T-helper 2 cell (primary cell): ENCODE measurements around the gene ADAMTS3.

Experiments used
- DNase-seq, 5 experiments: peaks; one replicate each; pipeline versions ENCODE4 v3.0.0 to v3.0.0-alpha.2; 2012 to 2022

The ADAMTS3 gene

GRCh38 chr4:72394012-72394663, 174.9 kb downstream of the ADAMTS3 start:
- no peak for DNase-seq

DNA sequence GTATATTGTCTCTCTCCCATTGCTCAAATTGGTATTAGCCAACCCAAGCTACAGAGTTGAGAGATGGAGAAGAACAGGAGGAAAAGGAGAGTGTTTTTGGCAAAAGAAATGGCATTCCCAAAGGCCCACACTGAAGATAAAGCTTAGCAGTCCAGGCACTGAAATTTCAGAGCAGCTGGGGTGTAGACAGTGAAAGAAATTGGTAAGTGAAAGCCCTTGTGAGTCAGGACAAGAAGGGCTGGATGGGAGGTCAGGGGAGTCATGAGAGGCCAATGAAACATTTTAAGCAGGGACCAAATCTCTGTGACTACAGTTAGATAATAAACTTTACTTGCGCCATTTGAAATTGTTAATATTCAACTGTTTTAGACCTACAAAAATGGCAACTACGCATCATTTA, 177.7 kb downstream of the ADAMTS3 start:
- no peak for DNase-seq

- DNase-seq, result no peak
Measured at GRCh38 chr4:72390409-72390808, 178.6 kb downstream of the ADAMTS3 start.

- DNase-seq, result no peak
Measured at GRCh38 chr4:72388521-72388920, 180.5 kb downstream of the ADAMTS3 start.

DNA sequence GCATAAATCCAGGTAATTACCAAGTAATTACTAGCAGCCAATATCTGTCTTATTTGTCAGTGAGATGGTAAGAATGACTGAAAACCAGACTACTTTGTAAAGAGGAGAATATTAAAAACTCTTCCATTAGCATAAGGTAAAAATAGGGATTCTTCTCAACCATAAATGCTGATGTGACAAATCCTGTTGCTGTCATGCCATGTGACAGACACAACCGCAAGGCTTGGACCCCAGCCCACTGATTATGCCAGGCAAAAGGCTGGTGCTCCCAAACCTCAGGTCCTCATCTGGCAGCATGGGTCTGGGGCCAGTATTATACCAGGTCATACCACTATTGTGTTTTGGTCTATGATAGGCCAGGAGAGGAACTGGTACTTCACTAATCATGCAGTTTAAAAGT, 181.1 kb downstream of the ADAMTS3 start:
- DNase-seq, result no peak

DNA sequence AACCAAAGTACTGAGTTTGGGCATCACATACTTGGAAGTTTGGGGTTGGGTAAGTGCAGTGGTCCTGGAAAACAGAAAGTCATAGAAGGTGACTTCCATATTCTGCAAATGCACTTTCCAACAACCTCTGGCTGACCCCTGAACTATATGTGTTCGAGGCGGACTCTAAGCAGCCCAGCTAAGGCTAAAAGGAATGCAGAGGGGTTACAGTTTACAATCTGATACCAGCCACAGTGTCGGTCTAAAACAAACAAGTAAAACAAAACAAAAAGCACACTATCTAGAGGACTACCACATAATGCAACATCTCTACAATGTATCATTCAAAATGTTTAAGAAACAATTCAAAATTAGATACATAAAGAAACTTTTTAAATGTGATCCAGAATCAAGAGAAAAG, 185.6 kb downstream of the ADAMTS3 start:
- no peak for DNase-seq

DNA sequence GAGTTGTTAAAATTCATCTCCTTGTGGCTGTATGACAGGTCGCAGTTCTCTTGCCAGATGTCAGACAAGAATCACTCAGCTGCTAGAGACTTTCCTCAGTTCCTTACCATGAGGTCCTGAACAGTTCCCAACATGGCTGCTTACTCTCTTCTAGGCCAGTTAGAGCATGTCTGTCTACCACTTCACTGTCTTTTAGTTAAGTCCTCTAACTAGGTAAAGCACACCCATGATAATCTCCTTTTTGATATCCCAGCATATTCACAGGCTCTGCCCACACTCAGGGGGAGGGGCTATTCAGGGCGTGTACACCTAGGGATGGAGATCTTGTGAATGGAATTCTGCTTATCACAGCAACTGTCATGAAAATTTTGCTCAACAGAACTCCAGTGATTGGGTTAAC, 190.1 kb downstream of the ADAMTS3 start:
- DNase-seq, result no peak

DNA sequence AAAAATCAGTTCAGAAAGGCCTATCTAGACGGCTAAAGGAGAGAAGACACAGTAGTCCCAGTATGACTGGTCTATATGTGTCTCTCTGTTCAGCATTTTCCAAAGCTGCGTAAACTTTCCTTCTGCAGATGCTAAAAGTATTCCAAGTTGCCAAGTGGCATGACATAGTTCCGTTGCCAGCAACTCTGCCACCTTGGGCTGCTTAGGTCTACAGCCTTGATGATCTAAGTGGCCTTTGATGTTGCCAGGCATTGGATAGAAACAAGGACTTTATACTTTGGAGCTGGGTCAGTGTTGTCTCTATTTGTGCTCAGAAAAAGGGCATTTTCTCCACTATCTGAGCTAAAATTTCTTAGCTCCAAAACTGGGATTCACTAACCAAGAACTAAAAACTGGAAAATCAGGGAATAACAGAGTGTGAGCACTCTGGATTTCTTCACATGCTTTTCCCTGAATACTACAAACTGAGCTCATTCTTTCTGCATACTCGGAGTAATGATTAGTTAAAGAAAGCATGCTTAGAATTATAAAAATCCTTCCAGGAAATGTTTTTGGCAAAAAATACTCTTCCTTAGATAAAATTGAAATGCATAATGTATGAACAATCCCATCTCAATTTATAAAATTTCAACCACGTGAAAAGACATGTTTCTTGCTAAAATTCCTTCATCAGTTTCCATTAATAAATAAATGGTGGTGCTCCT, 191.4 kb downstream of the ADAMTS3 start:
- no peak for DNase-seq

DNA sequence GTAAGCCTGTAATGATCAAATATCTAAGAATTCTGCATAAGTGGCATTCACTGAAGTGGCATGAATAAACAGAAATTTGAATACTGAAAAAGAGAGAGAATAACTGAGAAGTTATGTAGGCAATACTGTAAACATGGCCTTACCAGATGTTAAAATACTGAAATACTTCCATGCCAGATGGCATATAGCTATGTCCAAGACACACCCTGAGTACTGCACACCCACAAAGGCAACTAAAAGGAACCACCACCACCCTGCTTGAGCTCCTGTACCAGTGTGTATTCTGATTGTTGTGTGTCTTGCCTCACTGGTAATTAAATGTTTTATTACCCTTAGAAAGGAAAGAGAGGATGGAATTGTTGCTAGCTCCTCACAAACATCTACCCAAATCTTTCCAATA, 192.1 kb downstream of the ADAMTS3 start:
- no peak for DNase-seq

- no peak for DNase-seq
Measured at GRCh38 chr4:72375073-72375736, 193.8 kb downstream of the ADAMTS3 start.

DNA sequence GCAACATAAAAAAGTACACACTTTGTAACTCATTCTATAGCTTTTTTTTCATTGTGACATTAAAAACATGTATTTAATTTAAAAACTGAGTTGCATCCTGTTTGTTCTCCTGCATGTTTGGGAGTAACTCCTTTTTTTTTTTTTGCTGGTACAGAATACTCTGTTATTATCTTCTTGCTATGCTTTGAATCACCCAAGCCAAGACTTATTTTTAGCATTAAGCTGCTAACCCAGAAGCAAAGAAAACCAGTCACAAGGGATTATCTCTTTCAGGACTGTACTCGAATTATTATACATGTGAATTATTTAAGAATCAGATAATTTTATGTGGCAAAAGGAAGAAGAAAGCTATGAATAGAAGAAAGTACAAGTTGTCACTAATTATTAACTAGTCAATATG, 194.9 kb downstream of the ADAMTS3 start:
- no peak for DNase-seq

GRCh38 chr4:72366601-72367000, 202.4 kb downstream of the ADAMTS3 start:
- no peak for DNase-seq

- no peak for DNase-seq
Measured at GRCh38 chr4:72365981-72366380, 203.0 kb downstream of the ADAMTS3 start.

DNA sequence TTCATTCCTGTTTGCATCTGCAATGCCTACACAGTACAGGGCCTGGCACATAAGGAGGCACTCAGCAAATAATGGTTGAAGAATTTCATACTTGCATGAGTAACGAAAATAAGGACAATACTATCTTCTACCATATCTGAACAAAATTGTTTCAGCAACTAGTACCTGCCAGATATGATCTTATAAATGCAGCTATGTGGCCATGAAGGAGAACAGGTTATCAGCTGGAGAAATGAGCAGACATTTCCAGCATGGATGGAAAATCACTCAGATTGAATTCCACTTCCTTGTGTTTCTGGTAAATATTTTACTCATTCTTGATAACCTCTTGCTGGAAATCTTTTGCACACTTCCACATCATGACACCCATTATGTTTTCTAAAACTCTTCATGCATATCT, 204.0 kb downstream of the ADAMTS3 start:
- DNase-seq, result no peak

DNA sequence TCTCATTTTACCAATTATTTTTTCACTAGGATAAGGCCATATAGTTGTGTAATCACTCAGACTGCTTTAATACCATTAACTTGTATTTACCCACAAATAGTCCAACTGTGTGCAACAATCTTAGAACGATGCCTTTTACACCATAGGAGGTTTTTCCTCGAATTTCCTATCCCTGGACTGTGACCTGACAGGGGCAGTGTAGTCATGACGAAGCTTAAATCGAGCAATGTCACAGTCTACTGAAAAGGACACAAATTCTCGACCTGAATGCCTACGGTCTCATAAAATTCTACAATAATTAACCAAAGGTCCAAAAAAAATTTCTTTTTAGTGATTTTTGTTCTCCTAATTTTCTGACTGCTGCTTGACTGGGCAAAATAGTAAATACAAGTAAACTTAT, 208.9 kb downstream of the ADAMTS3 start:
- DNase-seq, result no peak

DNA sequence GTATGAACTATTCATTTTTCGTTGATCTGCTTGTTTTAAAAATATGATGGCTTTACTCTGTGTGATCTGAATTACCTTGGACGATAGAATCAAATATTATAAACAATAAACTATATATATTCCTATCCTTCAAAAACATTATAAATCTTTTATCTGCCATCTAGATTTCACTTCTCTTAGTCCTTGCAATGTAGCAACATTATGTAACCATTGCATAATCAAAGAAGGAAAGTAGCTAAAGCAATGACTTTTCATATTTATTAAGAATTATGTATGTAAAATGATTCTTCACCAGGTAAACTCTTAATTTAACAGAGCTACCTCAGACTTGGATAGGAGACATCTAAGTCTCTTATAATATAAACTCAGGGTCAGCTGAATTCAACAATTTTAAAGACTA, 210.5 kb downstream of the ADAMTS3 start:
- DNase-seq, result no peak

DNA sequence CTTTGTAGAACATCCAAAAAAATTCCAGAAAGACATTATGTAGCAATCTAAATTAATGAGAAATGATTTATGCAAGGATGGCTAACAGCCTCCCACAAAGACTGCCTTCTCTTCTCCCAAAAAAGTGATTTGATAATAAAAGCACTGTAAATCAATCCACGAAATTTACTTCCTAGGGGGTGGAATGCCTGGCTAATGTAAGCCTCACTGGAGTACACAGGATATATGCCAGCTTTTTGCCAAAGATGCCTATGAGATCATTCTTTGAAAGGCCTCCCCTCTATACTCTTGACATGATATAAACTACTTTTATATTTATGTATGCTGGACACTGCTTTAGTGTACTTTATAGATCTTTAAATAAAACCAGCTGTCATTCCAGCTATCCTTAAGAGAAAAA, 211.1 kb downstream of the ADAMTS3 start:
- no peak for DNase-seq

DNA sequence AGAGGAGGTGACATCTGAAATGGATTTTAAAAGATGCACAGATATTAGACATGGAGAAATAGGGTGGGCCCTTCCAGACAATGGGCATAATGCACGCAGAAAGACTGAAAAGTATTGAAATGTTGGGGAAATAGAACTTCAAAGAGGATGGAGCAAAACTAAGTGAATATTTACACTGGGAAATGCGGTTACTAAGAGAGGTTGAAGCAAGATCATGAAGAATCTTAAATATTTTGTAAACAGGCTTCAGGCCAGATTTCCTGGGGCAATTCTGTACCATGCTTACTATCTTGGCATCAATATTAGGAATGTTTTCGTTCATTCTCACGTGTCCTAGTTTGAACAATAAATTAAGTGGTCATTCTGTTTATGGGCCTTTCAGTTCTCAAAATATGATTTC, 216.3 kb downstream of the ADAMTS3 start:
- DNase-seq, result no peak

DNA sequence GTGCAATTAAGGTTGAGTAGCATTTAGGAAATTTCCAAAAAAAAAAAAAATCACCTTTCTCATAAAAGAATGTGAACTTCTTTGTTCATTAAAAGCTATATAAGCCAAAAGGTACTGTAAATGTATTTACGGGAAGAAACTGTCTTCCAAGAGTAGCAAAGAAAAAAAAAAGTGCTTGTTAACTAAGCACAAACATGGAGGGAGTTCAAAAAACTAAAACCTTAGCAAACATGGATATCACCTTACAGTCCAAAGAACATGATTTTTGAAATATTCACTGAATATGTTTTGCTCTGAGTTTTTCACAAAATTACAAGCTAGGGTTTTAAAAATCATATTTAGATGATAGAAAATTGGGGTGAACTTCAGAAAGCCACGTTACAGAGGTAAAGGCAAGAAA, 217.5 kb downstream of the ADAMTS3 start:
- no peak for DNase-seq

DNA sequence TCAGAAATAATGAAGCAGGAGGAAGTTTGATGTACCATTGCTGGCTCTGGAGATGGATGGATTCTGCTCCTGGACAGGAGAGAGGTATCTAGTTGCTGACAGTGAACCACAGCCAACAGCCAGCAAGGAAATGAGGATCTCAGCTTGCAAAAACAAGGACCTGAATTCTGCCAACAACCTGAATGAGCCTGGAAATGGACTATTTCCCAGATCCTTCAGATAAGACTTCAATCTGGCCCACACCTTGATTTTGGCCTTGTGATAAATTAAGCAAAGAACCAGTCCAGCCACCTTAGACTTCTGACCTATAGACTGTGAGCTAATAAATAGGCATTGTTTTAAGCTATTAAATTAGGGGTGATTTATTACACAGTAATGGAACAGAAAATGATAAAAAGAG, 220.3 kb downstream of the ADAMTS3 start:
- DNase-seq, result no peak

- no peak for DNase-seq
Measured at GRCh38 chr4:72344418-72344817, 224.6 kb downstream of the ADAMTS3 start.

DNA sequence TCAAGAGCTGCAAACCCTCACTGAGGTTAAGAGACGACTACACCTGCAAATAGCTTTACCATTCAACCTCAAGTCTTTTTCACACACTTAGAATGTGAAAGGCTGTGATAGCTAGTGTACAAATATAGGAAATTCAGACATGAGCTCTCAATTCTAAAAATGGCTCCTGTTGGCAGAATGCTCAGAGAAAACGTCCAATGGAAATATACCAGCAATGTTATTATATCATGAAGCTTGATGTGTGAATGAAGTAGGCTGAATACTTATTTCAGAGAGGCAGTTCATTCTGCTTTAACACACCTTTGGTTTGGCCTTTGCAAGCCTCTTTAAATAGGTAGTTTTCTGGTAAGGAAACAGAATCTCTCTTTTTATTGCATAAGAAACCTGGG, 227.6 kb downstream of the ADAMTS3 start:
- DNase-seq, result no peak

DNA sequence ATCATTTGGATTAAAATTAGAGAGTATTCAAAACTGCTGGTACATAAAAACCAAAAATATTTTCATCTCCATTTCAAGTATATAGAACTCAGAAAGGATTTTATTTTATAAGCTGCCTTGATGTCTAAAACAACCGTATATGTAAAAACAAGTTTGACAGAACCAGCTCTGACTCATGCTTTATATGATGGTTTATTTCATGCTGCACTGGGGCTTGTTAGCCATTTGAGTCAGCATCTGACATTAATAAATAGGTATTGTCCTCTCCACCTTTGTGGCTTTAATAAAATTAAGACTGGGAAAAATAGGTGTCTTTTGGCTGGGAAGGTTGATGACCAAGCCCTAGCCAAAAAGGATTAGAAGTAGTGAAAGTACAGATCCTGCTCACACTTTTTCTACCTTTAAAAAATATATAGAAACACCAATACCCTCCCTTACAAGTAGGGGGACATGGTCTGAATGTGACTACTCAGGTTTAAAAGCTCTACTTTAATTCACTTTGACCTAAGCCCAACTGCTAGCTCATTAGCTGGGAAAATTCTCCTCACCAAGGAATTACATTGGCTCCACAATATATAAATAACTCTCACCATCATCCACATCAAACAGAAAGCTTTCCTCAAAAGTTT, 228.1 kb downstream of the ADAMTS3 start:
- DNase-seq, result no peak

DNA sequence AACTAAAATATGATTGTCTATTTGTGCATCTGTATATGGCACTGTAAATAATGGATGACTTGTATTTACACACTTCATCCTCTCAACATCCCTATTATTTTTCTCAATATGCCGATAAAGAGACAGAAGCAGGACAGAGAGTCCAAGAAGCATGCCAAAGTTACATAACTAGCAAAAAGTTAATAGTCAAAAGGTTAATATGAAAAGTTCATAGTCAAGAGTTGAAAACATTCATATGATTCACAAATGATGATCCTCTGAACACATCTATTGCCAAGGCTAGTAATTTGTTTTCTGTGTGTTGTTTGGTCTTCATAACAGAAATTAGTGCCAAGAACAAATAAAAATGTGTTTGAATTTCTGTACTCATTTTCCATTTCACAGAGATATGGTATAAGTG, 231.0 kb downstream of the ADAMTS3 start:
- DNase-seq, result no peak
